ENCODE measurements around the gene WWOX. TPM values are rescaled to one million over a fixed set of nuclear protein-coding genes. Genes with fewer than 3 reads are reported as not detected.

Gene WWOX
- total RNA-seq, 1 experiment from 2014 or later: 15.6 TPM

- WGBS (ENCODE audit: extremely low coverage, insufficient read length, low lambda C conversion rate): no CpG with 5 or more reads among the region's 10 CpGs
- H3K9me3 Mint-ChIP-seq: no peaks in the 10 kb centered on the region
- H4K5ac ChIP-seq (ENCODE audit: insufficient read length, low read depth, low read length): no peak overlapping the region
Observed at GRCh38 chr16:78502812-78503350, 403.4 kb downstream of the WWOX start.

More at GRCh38 chr16:78502812-78503350, 403.4 kb downstream of the WWOX start:
- no peaks in the 10 kb centered on the region for H3K27me3 ChIP-seq (ENCODE audit: insufficient read depth, low read length)
- no peak overlapping the region for H2BK12ac ChIP-seq (ENCODE audit: insufficient read length, low read depth, low read length)
- no peak overlapping the region for H3K4ac ChIP-seq (ENCODE audit: low read depth, low read length)
- H3T11ph ChIP-seq (ENCODE audit: low read length): no peak overlapping the region
- no peak overlapping the region for H2AFZ ChIP-seq (ENCODE audit: low read length)
- no peak overlapping the region for H4K8ac ChIP-seq (replicated peaks; ENCODE audit: insufficient read length, low read depth, low read length)
- no peak overlapping the region for H2BK120ac ChIP-seq (ENCODE audit: low read depth, low read length, poor library complexity, severe bottlenecking)
- H3K4me1 Mint-ChIP-seq: peaks cover 20 to 33% of the 10 kb centered on the region in 2 experiments
- DNase-seq: no peak
- H2BK5ac ChIP-seq (ENCODE audit: insufficient read length, low read length): no peak overlapping the region
- no peak overlapping the region for H3K4me2 ChIP-seq (ENCODE audit: insufficient read depth, insufficient read length, low read length)
- no peak overlapping the region for H3K14ac ChIP-seq (ENCODE audit: insufficient read depth, low read length)
- H3K27ac Mint-ChIP-seq: no peak overlapping the region; a peak in 1 of 7 replicates
- TF ChIP-seq CTCF (conservative IDR thresholded peaks at IDR 0.05): no peak
- no peak overlapping the region for H4K91ac ChIP-seq (ENCODE audit: insufficient read length, low read depth, low read length)
- no peaks in the 10 kb centered on the region for H3K9me3 ChIP-seq (ENCODE audit: control insufficient read depth, low read depth, low read length)
- no peak overlapping the region for H2AK5ac ChIP-seq (ENCODE audit: insufficient read length, low read length)
- no peaks in the 10 kb centered on the region for H3K23me2 ChIP-seq (ENCODE audit: insufficient read length, low read depth, low read length, poor library complexity, severe bottlenecking)
- no peaks in the 10 kb centered on the region for H3K79me2 ChIP-seq (ENCODE audit: insufficient read depth, low read length)
- no peak overlapping the region for H3K56ac ChIP-seq (ENCODE audit: insufficient read length, low read depth, low read length)
- no peak overlapping the region for H2BK15ac ChIP-seq (ENCODE audit: low read depth, low read length)
- H3K23ac ChIP-seq (ENCODE audit: insufficient read length, low read depth, low read length): no peak overlapping the region
- no peak overlapping the region for H2BK20ac ChIP-seq (ENCODE audit: low read depth, low read length, poor library complexity, severe bottlenecking)
- H3K4me3 Mint-ChIP-seq: no peak overlapping the region
- no peaks in the 10 kb centered on the region for H3K79me1 ChIP-seq (ENCODE audit: insufficient read depth, low read depth, low read length, poor library complexity, severe bottlenecking)
- no peak overlapping the region for H3K9ac ChIP-seq (ENCODE audit: extremely low read depth, insufficient read length, low read length)
- H3K27ac ChIP-seq (ENCODE audit: insufficient read length, low read depth, low read length): no peak overlapping the region
- H3K18ac ChIP-seq (ENCODE audit: insufficient read length, low read depth, low read length): no peak overlapping the region
- H3K36me3 Mint-ChIP-seq (ENCODE audit: insufficient read depth in 1 of 3, low read depth in 3 of 3): no peaks in the 10 kb centered on the region
- no peaks in the 10 kb centered on the region for H3K4me1 ChIP-seq (ENCODE audit: insufficient read depth, low read length)
- no peaks in the 10 kb centered on the region for H4K20me1 ChIP-seq (ENCODE audit: control insufficient read depth, insufficient read depth, insufficient read length)
- H3K27me3 Mint-ChIP-seq (ENCODE audit: low read depth): no peaks in the 10 kb centered on the region; the same call in none of the 2 replicates
